RWPE1 (cell line): Measurements from ENCODE around the gene GPRIN3.
"Not testable (repeated sequence)": the region's sequence is repeated elsewhere in the genome, so short reads cannot be mapped to it uniquely, and the experiment has no call there.

ENCODE experiments used
- CTCF ChIA-PET: fragments of 350-600 bp; sonication (Branson Sonifier 250); formaldehyde crosslinking; extraction: SDS; loops from one replicate; lab custom pipeline; 2021; lab: Yijun Ruan, JAX
- POLR2A ChIA-PET: fragments of 400-600 bp; formaldehyde crosslinking; extraction: SDS; loops from one replicate; lab custom pipeline; 2020; ENCODE audit warnings: antibody characterized with exemption; ENCODE audit not compliant: low non-redundant PET; lab: Yijun Ruan, JAX
- DNase-seq: peaks from one replicate; pipeline ENCODE4 v3.0.0; 2012; ENCODE audit warnings: low spot score
- H3K27ac ChIP-seq: fragments of 450-650 bp; 2 replicates; pipeline ENCODE4 v1.5.1; 2017
- CTCF ChIP-seq: fragments of 450-650 bp; conservative IDR thresholded peaks from 2 replicates; pipeline ENCODE4 v1.5.1; 2017; ENCODE audit warnings: low read depth, mild to moderate bottlenecking

The GPRIN3 gene

GRCh38 chr4:89319756-89320155, 12.2 kb upstream of the GPRIN3 start:
- ChIA-PET CTCF (interaction anchor here (0.8 kb wide), 1 partner anchor 40 kb away, joined by 4 read pairs; no protein-coding TSS in a partner anchor), POLR2A (no interaction called here)
- no peak for DNase-seq
- TF ChIP-seq CTCF: no peak
- H3K27ac ChIP-seq: no peak overlapping the region

- DNase-seq: no peak
- TF ChIP-seq CTCF: no peak
- CTCF ChIA-PET: no interaction called here
- POLR2A ChIA-PET: no interaction called here
- H3K27ac ChIP-seq: no peak overlapping the region
Observed at GRCh38 chr4:89316931-89317366, 9.3 kb upstream of the GPRIN3 start.

DNA sequence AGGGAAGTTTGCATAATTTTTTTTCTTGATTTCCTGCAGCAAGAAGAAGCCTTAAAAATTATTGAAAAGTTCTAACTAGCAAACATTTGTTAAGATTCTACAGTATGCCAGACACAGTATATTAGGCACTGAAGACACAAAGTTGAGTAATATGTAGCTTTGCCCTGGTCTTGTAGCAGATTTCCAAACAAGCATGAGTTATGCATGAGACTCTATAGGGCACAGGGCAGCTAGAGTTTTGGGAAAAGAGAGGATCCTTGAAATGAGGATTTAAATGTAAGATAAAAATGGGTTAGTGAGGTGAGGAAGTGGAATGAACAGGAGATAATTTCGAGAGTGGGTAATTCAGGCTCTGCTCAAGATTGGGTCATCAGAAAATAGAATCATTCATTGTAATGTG, 8.6 kb upstream of the GPRIN3 start:
- TF ChIP-seq CTCF: no peak
- ChIA-PET POLR2A (no interaction called here), CTCF (no interaction called here)
- H3K27ac ChIP-seq: no peak overlapping the region
- no peak for DNase-seq

DNA sequence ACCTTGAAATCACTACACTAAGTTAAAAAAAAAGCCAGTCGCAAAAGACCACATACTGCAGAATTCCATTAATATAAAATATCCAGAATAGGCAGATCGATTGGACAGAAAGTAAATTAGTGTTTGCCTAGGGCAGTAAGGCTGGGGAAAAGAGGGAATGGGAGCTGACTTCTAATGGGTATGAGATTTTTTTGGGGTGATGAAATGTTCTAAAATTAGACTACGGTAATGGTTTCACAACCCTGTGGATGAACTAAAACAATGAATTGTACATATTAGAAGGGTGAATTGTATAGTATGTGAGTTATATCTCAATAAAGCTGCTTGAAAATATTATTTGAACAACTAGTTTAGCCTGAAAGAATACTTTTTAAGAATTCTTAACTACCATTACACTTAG, 6.7 kb upstream of the GPRIN3 start:
- DNase-seq: no peak
- ChIA-PET POLR2A (no interaction called here), CTCF (no interaction called here)
- TF ChIP-seq CTCF: no peak
- no peak overlapping the region for H3K27ac ChIP-seq

- ChIA-PET POLR2A (no interaction called here), CTCF (no interaction called here)
- no peak for DNase-seq
Observed at GRCh38 chr4:89312066-89312465, 4.5 kb upstream of the GPRIN3 start.

GRCh38 chr4:89311433-89311832, 3.8 kb upstream of the GPRIN3 start:
- TF ChIP-seq CTCF: no peak
- no peak overlapping the region for H3K27ac ChIP-seq
- DNase-seq: no peak
- POLR2A ChIA-PET: no interaction called here
- CTCF ChIA-PET: no interaction called here

More at GRCh38 chr4:89312066-89312465, 4.5 kb upstream of the GPRIN3 start:
- no peak for TF ChIP-seq CTCF
- H3K27ac ChIP-seq: no peak overlapping the region

GRCh38 chr4:89309154-89309553, 1.6 kb upstream of the GPRIN3 start:
- DNase-seq, H3K27ac ChIP-seq, POLR2A ChIA-PET: not testable (repeated sequence)
- CTCF ChIA-PET: interaction anchor here (0.6 kb wide), 1 partner anchor 9 kb away, joined by 5 read pairs; no protein-coding TSS in a partner anchor
